Esophagus squamous epithelium (tissue), 4 donors: ENCODE results near the gene HOTAIR.

Source experiments
- CTCF ChIP-seq, 6 experiments: fragments of 450-650 bp in 4 of 6; fragments of 200-600 bp in 2 of 6; sonication (generic) in 2 of 6; IDR thresholded peaks; one replicate each; pipeline ENCODE4 v1.5.1; 2016 to 2019; ENCODE audit warnings: antibody characterized with exemption in 6 of 6, mild to moderate bottlenecking in 4 of 6, moderate library complexity in 4 of 6
- POLR2A ChIP-seq, 4 donors: fragments of 450-650 bp; IDR thresholded peaks; one replicate each; pipeline ENCODE4 v1.6.1; 2017; ENCODE audit warnings: antibody characterized with exemption in 4 of 4, mild to moderate bottlenecking in 4 of 4, moderate library complexity in 3 of 4

- TF ChIP-seq CTCF (IDR thresholded peaks at IDR 0.05) (peak; percentile 14 to 76 (median 60)), POLR2A (IDR thresholded peaks at IDR 0.05) (no peak)
Measured at GRCh38 chr12:53984901-53985691, 10.3 kb upstream of the HOTAIR start, which contains the start of gene HOXC10.
